Thyroid gland (tissue), 4 donors: Measurements from ENCODE around the gene GTSE1. TPM values are rescaled to one million over a fixed set of nuclear protein-coding genes. Genes with fewer than 3 reads are reported as not detected.

Experiments
- DNase-seq, 2 donors: peaks; one replicate each; pipeline ENCODE4 v3.0.0-alpha.2; 2019
- H3K27ac ChIP-seq, 3 donors: fragments of 200-600 bp; sonication (generic); 1 replicate in 2 of 3; 2 replicates in 1 of 3; pipeline ENCODE4 v1.5.1; 2016 to 2019; ENCODE audit warnings: mild to moderate bottlenecking in 1 of 3, moderate library complexity in 1 of 3
- H3K27me3 ChIP-seq: fragments of 200-600 bp; sonication (generic); one replicate; pipeline ENCODE4 v1.5.1; 2019
- H3K36me3 ChIP-seq, 2 donors: fragments of 200-600 bp; sonication (generic); one replicate each; pipeline ENCODE4 v1.5.1; 2016 to 2019
- H3K4me1 ChIP-seq, 2 donors: fragments of 200-600 bp; sonication (generic); one replicate each; pipeline ENCODE4 v1.5.1; 2017 to 2019
- H3K4me3 ChIP-seq, 3 donors: fragments of 200-600 bp; sonication (generic); replicated peaks in 1 of 3; 1 replicate in 2 of 3; 2 replicates in 1 of 3; pipeline ENCODE4 v1.5.1; 2016; ENCODE audit warnings: mild to moderate bottlenecking in 1 of 3
- H3K9me3 ChIP-seq: fragments of 200-600 bp; sonication (generic); one replicate; pipeline ENCODE4 v1.5.1; 2017
- CTCF ChIP-seq, 6 experiments: fragments of 200-600 bp in 3 of 6; fragments of 450-650 bp in 3 of 6; sonication (generic) in 3 of 6; IDR thresholded peaks; one replicate each; pipeline ENCODE4 v1.5.1; 2016 to 2019; ENCODE audit warnings: antibody characterized with exemption in 6 of 6, mild to moderate bottlenecking in 2 of 6, inconsistent platforms in 1 of 6, moderate library complexity in 1 of 6
- POLR2A ChIP-seq, 2 donors: fragments of 450-650 bp; IDR thresholded peaks; one replicate each; pipeline ENCODE4 v1.6.1; 2017; ENCODE audit warnings: antibody characterized with exemption in 2 of 2, mild to moderate bottlenecking in 2 of 2, moderate library complexity in 1 of 2
- WGBS, 2 donors: methylation state at CpG; one replicate each; pipeline ENCODE4 v1.1.5; 2017; 5-methylcytosine and 5-hydroxymethylcytosine counted together
- intact Hi-C: fragments of 100-400 bp; cut with DNase I; formaldehyde crosslinking; loops from one replicate; pipeline ENCODE4 v1.15.1; 2023
- total RNA-seq, 4 donors: library from RNA; depleted of rRNA; stranded (reverse); fragments of >200 nt; gene quantifications; one replicate each; pipeline ENCODE4 v1.2.3, GENCODE V29; 2016

Gene GTSE1
- total RNA-seq, 4 donors from 2014 or later, result 0.22 to 0.27 (median 0.25) TPM; not detected in 1

- H3K9me3 ChIP-seq, result no peaks in the 10 kb centered on the region
- no peak overlapping the region for H3K27ac ChIP-seq
- H3K4me1 ChIP-seq, result peaks cover 6 to 7% of the 10 kb centered on the region in 2 donors
- H3K36me3 ChIP-seq, result peaks cover 9 to 17% of the 10 kb centered on the region in 2 donors
- DNase-seq, result no peak
- no peaks in the 10 kb centered on the region for H3K27me3 ChIP-seq
- WGBS, 2 donors, result 95% methylated on average over 18 to 23 of the region's 23 CpGs
- H3K4me3 ChIP-seq, result no peak overlapping the region
- intact Hi-C loops, result no loop called here
- TF ChIP-seq POLR2A (IDR thresholded peaks at IDR 0.05), result no peak
- no peak for TF ChIP-seq CTCF (IDR thresholded peaks at IDR 0.05)
These were observed 5.6 kb upstream of the GTSE1 start for GRCh38 chr22:46290843-46291785.

- TF ChIP-seq POLR2A (IDR thresholded peaks at IDR 0.05) (no peak), CTCF (IDR thresholded peaks at IDR 0.05) (no peak)
- intact Hi-C loops, result no loop called here
- Histone ChIP-seq H3K4me3 (no peak overlapping the region), H3K27ac (no peak overlapping the region), H3K4me1 (peaks cover 13 to 15% of the 10 kb centered on the region in 2 donors), H3K27me3 (no peaks in the 10 kb centered on the region), H3K9me3 (no peaks in the 10 kb centered on the region), H3K36me3 (peaks cover 6 to 13% of the 10 kb centered on the region in 2 donors)
- no peak for DNase-seq
- 82 to 96% methylated on average over 3 of the region's 3 CpGs for WGBS, 2 donors
These were observed 4.5 kb upstream of the GTSE1 start for GRCh38 chr22:46292173-46292572.

- intact Hi-C loops, result no loop called here
- Histone ChIP-seq H3K9me3 (no peaks in the 10 kb centered on the region), H3K27ac (no peak overlapping the region)
These were observed 3.9 kb upstream of the GTSE1 start for GRCh38 chr22:46292732-46293131.

GRCh38 chr22:46293577-46294260 is 3.0 kb upstream of the GTSE1 start:
- Histone ChIP-seq H3K9me3 (no peaks in the 10 kb centered on the region), H3K4me3 (no peak overlapping the region), H3K4me1 (peaks cover 14 to 17% of the 10 kb centered on the region in 2 donors), H3K36me3 (peaks cover 6 to 13% of the 10 kb centered on the region in 2 donors), H3K27me3 (no peaks in the 10 kb centered on the region), H3K27ac (no peak overlapping the region)
- intact Hi-C loops, result no loop called here
- no peak for DNase-seq
- TF ChIP-seq CTCF (IDR thresholded peaks at IDR 0.05), result no peak
- TF ChIP-seq POLR2A (IDR thresholded peaks at IDR 0.05), result no peak
- WGBS, 2 donors, result 82 to 89% methylated on average over 9 to 10 of the region's 11 CpGs

More at GRCh38 chr22:46292732-46293131, 3.9 kb upstream of the GTSE1 start:
- Histone ChIP-seq H3K27me3 (no peaks in the 10 kb centered on the region), H3K4me3 (no peak overlapping the region), H3K4me1 (peaks cover 14 to 17% of the 10 kb centered on the region in 2 donors), H3K36me3 (peaks cover 6 to 13% of the 10 kb centered on the region in 2 donors)
- TF ChIP-seq CTCF (IDR thresholded peaks at IDR 0.05) (no peak), POLR2A (IDR thresholded peaks at IDR 0.05) (no peak)
- no peak for DNase-seq
- WGBS, 2 donors, result 90 to 93% methylated on average over 6 to 14 of the region's 14 CpGs
